Left renal pelvis (tissue), 4 donors: Measurements from ENCODE around the gene CNOT11. TPM values are rescaled to one million over a fixed set of nuclear protein-coding genes. Genes with fewer than 3 reads are reported as not detected.
"Not testable (repeated sequence)": the region's sequence is repeated elsewhere in the genome, so short reads cannot be mapped to it uniquely, and the experiment has no call there.

ENCODE experiments used
- DNase-seq, 4 donors: peaks; one replicate each; pipeline ENCODE4 v3.0.0-alpha.2; 2013; ENCODE audit warnings: low read depth in 4 of 4, low spot score in 3 of 4
- polyA plus RNA-seq, 4 donors: library from polyadenylated mRNA; unstranded; fragments of 120-200 nt; gene quantifications; one replicate each; pipeline ENCODE4 v1.2.1, GENCODE V29; 2013; ENCODE audit not compliant: insufficient read length in 4 of 4

CNOT11 gene
- 10 to 100 TPM; 36.3 to 61.6 (median 57.6) TPM for polyA plus RNA-seq

DNA sequence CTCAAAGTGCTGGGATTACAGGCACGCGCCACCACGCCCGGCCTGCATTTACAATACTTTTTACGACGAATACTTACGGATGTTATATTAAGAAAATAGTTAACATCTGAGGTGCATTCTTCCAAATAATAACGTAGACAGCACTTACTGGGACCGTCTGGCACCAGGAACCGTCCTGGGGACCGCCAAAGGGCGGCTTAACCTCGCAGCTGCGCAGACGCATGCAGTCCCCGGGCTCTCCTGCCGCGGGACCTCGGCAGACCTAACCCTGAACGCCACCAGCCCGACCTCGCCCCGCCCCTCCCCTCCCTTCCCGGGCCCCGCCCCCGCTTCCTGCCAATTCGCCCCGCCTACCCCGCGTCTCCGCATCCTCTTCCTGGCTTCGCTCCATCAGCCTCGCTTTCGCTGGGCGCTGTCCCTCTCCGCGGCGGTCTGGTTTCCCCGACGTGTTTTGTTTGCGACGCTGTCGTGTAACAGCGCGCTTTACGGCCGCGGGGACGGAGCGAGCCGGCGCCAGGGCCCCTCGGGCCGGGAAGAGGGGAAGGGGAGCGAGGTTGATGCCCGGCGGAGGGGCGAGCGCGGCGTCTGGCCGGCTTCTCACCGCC is at the start of gene CNOT11:
Gene CNOT11, plus strand, starts transcription at position 479 of the 605 bp plus-strand sequence. Its CDS starts 79 bp downstream, at position 558.
- peak; percentile 97 to 99 (median 98) for DNase-seq

DNA sequence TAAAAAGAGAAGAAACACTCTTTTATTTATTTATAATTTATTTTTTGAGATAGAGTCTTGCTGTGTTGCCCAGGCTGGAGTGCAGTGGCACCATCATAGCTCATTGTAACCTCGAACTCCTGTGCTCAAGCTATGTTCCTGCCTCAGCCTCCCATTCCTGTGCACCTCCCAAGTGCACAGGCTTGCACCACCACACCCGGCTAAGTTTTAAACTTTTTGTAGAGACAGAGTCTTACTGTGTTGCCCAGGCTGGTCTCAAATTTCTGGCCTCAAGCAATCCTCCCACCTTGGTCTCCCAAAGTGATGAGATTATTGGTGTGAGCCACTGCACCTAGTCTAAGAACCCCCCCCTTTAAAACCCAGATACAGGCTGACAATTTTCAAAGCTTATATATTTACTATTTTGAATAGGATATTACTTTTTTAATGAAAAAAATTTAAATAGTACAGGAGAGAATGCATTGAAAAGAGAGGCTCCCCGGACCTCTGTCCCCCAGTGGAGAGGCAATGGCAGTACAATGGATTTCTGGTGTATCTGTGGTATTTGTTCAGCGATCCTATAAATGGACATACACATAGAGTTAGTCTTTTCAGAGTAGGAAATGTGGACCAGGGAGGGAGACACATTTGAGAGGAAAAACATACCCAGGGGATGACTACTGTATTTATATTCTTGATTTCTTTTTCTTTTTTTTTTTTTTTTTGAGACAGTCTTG is 48.1 kb upstream of the CNOT11 start:
- DNase-seq = no peak

DNA sequence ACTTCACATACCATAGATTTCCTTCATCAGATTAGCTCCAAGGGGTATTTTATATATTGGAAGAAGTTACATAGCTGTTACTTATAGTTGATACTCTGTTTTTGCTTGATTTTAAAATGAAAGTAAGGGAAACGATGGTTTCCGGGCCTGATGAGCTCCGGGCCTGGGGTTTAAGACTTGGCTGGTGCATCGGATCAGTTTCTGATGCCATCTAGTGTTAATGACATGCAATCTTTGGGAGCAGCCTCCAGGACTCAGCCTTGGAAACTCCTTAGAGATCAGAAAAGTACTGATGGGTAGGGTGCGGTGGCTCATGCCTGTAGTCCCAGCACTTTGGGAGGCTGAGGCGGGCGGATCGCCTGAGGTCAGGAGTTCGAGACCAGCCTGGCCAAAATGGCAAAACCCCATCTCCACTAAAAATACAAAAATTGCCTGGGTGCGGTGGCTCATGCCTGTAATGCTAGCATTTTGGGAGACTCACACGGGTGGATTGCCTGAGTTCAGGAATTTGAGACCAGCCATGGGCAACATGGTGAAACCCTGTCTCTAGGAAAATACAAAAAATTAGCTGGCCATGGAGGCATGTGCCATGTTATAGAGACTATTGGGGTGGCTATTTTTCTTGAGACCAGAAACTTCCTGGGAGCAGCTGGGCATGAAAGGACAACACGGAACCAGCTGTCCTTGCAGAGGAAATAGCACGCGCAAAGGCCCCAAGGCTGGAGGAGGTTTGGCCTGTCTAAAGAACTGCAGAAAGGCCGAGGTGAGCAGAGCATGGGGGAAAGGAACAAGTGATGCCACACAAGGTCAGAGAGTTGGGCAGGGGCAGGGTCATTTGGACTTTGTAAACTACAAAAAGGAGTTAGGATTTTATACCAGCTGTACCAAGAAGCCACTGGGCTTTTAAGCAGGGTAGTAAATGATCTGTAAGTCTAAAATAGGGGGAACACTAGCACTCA is 46.9 kb upstream of the CNOT11 start:
- peak in 2 of 4 donors; percentile 27 to 40 for DNase-seq

DNA sequence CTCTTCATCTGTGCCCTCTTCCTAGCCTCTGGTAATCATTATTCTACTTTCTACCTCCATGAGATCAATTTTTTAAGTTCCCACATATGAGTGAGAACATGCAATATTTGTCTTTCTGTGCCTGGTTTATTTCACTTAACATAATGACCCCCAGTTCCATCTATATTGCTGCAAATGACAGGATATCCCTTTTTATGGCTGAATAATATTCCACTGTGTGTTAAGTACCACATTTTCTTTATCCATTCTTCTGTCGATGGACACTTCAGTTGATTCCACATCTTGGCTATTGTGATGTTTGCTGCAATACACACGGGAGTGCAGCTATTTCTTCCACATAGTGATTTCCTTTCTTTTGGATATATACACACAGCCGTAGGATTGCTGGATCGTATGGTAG is 43.9 kb upstream of the CNOT11 start:
- DNase-seq = no peak

DNA sequence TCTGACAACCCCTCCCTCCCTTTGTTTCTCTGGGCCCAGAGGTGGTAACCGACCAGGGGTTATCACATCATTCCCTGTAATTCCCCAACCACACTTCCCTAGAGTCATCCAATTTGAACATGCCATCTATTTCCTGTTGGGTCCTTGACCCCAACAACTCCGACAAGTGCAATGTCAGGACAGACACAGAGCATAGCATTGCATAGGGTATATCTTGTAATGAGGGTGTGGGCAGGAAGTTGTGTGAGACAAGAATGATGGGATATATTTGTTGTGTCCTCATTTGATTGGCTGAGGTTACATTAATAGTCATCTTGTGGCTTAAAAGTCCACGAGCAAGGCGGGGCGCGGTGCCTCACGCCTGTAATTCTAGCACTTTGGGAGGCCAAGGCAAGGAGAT is 33.4 kb upstream of the CNOT11 start:
- no peak for DNase-seq

DNA sequence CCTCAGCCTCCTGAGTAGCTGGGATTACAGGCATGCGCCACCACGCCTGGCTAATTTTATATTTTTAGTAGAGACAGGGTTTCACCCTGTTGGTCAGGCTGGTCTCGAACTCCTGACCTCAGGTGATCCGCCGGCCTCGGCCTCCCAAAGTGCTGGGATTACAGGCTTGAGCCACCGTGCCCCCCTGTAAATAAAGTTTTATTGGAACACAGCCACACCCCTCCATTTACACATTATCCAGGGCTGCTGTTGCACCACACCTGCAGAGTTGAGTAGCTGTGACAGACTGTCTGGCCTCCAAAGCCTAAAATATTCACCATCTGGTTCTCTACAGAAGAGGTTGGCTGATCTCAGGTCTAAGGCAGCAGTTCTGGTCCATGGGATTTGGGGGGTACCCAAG is 32.6 kb upstream of the CNOT11 start:
- not testable (repeated sequence) for DNase-seq

DNA sequence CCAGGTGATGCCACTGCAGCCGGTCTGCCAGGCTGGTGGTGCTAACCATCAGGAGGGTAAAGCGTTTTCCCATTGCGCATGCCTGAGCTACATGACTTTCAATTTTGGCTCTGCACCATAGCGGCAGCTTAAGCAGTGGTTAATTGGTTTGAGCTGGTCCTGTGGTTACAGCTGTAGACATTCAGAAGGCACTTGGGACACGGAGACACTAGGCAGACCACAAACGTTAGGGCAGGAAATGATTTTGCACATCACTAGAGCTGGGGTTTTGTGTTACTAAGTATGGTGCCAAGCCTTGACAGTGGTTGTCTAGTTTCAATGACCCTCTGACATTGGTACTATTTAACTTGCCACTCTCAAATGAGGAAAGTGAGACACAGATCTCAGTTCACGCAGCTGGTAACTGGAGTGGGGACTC is 28.9 kb upstream of the CNOT11 start:
- no peak for DNase-seq

DNA sequence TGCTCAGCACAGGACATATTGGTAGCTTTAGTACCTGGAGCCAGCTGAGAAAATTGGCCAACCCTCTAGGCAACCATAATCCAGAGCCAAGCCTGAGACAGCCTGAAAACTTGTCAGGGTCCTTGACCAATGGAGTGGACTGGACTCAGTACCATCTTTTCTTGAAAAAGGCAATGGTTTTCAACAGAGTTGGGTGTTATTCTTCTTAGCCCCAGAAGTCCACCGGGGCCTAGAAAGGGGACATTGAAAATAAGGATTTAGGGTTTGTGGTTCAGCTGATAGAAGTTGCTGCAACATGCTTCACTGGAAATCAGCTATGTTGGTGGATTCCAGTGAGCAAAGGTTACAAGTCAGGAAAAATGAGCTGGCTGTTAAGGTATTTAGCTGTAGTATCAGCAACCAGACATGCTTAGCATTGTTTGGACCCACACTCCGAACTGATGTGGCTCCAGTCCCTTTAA is 22.1 kb upstream of the CNOT11 start:
- peak in 2 of 4 donors; percentile 32 to 54 for DNase-seq

DNA sequence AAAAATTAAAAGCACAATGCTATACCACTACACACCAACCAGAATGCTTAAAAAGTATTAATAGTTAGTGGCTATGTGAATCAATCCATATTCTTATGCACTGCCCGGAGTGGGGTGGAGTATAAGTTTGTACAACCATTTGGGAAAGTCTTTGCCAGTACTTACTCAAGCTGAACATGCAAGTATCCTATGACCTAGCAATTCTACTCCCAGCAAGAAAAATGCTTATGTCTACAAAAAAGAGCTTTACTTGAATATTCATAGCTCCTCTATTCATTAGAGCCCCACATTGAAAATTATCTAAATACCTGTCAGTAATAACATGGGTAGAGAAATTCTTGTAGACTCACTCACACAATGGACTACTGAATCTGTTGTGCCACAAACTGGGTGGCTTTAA is 21.4 kb upstream of the CNOT11 start:
- no peak for DNase-seq

DNA sequence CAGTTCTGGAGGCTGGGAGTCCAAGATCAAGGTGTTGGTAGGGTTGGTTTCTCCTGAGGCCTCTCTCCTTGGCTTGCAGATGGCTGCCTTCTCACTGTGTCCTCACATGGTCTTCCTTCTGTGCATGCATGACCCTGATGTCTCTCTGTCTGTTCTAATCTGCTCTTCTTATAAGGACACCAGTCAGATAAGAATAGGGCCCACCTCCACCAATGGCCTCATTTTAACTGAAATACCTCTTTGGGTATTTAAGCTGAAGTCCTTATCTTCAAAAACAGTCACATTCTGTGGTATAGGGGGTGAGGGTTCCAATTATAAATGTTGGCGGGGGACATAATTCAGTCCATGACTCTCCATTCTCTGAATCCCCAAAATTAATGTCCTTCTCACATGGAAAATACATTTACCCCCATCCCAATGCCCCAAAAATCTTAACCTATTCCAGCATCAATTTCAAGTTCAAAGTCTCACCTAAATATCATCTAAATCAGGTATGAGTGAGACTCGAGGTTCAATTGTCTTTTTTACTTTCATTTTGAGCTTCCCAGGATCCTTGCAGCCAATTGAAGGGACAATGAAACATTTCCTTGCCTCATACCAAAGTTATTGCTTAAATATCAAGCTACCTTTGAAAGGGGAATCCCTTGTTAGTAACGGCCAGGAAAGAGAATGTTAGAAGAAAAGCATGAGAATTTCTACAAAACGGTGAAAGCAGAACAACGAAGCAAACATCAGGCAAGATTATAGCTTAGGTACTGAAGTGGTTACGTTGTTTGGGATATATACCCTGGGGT is 20.6 kb upstream of the CNOT11 start:
- no peak for DNase-seq

DNA sequence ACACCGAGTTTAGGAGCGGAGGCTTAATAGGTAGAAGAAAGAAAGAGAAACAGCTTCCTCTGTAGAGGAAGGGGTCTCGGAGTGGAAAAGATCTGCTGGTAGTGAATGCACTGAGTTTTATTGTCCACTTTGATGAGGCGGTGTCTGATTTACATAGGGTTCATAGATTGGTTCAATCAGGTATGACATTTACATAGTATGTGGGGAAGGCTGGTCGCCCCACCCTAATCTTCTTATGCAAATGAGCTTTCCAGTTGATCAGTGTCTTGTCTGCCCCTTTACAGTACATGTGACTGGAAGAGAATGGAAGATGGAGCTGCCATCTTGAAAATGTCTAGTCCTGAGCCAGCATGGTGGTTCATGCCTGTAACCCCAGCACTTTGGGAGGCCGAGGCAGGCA is 19.9 kb upstream of the CNOT11 start:
- DNase-seq = no peak

DNA sequence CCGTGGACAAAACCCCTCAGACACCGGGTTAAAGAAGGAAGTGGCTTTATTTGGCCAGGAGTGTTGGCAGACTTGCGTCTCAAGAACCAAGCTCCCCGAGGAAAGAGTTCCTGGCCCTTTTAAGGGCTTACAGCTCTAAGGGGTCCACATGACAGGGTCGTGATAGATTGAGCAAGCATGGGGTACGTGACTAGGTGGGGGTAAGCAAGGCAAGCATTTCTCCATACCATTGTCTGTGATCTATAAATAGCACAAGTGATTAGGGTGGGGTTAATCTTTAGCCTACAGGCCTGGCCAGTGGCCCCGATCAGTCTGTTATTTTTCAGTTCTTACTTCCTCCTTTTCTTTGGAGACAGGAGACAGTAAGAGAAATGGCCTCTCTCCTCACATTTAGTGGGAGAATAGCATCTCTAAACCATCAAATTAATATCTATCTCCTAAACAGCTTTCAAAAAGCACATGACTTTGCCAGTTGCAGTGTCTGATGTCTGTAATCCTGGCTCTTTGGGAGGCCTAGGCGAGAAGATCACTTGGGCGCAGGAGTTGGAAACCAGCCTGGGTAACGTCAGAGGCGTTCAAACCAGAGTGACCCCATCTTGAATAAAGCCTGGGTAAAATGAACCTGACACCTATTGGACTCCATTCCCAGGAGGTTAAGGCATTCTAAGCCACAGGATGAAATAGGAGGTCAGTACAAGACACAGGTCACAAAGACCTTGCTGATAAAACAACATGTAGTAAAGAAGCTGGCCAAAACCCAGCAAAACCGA is 18.3 kb upstream of the CNOT11 start:
- DNase-seq = no peak

DNA sequence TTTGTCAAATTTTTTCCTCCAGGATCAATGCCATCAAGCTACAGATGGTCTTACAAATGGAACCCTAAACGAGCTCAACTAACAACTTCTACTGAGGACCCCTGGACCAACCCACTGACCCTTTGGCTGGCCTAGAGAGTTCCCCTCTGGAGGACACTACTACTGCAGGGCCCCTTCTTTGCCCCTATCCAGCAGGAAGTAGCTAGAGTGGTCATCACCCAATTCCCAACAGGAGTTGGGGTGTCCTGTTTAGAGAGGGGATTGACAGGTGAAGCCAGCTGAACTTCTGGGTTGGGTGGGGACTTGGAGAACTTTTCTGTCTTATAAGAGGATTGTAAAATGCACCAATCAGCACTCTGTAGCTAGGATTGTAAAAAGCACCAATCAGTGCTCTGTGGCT is 16.7 kb upstream of the CNOT11 start:
- not testable (repeated sequence) for DNase-seq

DNA sequence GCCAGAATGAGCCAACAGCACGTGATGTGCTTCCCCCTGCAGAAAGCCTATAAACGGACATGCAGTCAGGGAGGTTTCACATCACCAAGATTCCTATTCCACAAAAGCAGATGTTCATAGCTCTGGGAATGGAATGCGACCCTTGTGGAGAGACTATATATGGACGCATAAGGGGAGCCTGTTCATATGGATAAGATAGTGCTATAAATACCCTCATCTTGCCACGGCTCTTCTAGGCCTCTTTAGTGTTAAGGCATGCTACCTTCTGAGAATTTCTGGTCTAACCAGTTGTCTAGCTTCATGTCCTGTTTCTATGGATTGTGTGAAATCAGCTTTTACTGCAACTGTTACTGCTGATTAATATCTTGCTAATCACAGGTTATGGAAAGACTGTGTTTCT is 14.7 kb upstream of the CNOT11 start:
- not testable (repeated sequence) for DNase-seq

DNA sequence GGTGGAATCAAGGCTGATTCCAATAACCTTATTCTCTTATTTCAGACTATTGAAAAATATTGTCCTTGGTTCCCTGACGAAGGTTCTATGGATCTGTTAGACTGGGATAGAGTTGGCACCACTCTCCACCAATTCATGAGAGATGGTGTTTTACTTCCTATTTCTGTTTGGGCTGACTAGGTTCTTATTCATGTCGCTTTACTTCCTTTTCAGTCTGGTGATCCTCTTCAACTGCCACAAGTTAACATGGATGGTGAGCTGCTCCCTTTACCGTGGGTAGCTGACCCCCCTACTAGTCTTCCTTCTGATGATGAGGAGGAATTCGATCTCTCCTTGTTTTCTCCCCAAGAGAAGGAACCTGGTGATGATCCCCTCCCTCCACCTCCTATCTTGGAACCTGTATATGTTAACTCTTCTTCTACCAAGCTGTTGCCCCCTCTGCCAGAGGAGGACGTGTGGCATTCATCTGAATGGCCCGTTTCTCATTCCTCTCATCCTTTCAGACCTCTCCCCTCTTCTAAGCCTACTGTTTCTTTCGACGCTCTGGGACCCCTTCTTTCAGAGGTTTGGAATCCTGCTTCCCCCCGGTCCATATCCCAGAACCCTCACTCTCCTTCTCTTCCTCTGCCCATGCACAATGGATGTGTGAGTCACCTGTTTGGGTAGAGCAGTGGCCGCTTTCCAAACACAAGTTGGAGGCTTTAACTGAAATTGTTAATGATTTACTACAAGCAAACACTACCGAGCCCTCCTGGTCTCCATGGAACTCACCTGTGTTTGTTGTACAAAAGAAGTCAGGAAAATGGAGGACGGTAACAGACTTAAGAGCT is 13.5 kb upstream of the CNOT11 start:
- DNase-seq = peak in 2 of 4 donors; percentile 36 to 39

DNA sequence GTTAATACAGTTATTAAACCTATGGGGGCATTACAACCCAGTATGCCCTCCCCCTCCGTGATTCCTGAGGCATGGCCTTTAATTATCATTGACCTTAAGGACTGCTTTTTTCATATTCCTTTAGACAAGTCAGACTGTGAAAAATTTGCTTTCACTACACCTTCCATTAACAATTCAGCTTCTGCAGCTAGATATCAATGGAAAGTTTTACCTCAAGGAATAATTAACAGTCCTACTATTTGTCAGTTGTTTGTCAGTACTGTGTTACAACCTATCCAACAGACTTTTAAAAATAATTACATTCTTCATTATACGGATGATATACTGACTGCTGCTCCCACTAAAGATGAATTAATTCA is 12.9 kb upstream of the CNOT11 start:
- not testable (repeated sequence) for DNase-seq

DNA sequence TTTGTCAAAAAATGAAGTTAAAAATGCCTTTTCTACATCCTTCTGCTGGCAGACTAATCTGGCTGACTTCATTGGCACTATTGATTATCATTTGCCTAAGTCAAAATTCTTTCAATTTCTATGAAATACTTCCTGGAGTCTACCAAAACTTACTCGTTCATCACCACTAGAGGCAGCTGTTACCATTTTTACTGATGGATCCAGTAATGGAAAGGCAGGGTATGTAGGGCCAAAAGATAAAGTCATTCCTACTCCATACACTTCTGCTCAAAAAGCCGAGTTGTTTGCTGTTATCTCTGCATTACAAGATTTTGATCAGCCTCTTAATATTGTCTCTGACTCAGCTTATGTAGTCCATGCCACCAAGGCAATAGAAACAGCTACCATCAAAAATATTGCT is 12.0 kb upstream of the CNOT11 start:
- DNase-seq = not testable (repeated sequence)

DNA sequence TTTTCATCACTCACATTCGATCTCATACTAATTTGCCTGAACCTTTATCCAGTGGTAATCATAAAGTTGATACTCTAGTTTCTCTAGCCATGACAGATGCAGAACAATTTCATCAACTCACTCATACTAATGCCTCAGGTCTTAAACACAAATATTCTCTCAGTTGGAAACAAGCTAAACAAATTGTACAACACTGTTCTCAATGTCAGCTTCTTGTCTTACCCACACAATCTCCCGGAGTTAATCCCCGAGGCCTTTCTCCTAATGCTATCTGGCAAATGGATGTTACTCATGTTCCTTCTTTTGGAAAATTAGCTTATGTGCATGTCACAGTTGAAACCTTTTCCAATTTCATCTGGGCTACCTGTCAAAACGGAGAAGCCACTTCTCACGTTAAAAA is 11.5 kb upstream of the CNOT11 start:
- DNase-seq = no peak

DNA sequence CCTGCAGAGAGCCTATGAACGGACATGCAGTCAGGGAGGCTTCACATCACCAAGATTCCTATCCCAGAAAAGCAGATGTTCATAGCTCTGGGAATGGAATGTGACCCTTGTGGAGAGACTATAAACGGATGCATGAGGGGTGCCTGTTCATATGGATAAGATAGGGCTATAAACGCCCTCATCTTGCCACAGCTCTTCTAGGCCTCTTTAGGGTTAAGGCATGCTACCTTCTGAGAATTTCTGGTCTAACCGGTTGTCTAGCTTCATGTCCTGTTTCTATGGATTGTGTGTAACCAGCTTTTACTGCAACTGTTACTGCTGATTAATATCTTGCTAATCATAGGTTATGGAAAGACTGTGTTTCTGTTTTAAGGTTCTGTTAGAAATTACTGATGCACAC is 8.3 kb upstream of the CNOT11 start:
- DNase-seq = not testable (repeated sequence)
